Fibroblast of mammary gland (primary cell): Measurements from ENCODE around the gene ARID1B.

ENCODE experiments used
- DNase-seq: peaks from one replicate; pipeline ENCODE4 v3.0.0-alpha.2; 2010; ENCODE audit warnings: low read depth
- H3K4me3 ChIP-seq: 2 replicates; pipeline ENCODE4 v1.5.1; 2011; ENCODE audit warnings: low read depth, mild to moderate bottlenecking, low read length, moderate library complexity; ENCODE audit not compliant: control insufficient read depth
- TF ChIP-seq, protein P1 (sequence below): conservative IDR thresholded peaks from 2 replicates; pipeline ENCODE4 v1.5.1; 2011; ENCODE audit warnings: low read depth, low read length, inconsistent platforms; ENCODE audit not compliant: control insufficient read depth, insufficient read depth

Gene ARID1B

DNA sequence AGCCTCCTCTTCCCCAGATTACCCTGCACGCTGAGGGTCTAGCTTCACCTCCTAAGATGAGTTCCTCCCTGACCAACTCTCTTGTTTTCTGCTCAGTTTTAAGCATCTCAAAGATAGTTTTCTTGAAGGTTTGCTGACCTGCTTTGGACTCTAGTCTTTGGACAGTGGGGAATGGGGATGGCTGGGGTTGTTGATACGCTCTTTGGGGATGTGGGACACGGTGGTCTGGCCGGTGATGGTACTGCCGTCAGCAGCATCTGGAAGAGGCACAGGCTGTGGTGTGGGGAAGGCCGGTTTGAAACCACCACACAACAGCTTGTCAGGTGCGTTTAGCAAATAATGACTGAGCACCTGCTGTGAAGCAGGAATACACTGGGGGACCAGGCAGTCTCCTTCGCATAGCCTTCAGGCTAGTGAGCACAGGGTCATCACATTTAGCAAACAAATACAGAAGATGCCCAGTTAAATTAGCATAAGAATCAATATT lies 452.0 kb downstream of the ARID1B start:
- no peak for DNase-seq
- H3K4me3 ChIP-seq, result no peak overlapping the region
- TF ChIP-seq, protein P1, sequence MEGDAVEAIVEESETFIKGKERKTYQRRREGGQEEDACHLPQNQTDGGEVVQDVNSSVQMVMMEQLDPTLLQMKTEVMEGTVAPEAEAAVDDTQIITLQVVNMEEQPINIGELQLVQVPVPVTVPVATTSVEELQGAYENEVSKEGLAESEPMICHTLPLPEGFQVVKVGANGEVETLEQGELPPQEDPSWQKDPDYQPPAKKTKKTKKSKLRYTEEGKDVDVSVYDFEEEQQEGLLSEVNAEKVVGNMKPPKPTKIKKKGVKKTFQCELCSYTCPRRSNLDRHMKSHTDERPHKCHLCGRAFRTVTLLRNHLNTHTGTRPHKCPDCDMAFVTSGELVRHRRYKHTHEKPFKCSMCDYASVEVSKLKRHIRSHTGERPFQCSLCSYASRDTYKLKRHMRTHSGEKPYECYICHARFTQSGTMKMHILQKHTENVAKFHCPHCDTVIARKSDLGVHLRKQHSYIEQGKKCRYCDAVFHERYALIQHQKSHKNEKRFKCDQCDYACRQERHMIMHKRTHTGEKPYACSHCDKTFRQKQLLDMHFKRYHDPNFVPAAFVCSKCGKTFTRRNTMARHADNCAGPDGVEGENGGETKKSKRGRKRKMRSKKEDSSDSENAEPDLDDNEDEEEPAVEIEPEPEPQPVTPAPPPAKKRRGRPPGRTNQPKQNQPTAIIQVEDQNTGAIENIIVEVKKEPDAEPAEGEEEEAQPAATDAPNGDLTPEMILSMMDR, result no peak

DNA sequence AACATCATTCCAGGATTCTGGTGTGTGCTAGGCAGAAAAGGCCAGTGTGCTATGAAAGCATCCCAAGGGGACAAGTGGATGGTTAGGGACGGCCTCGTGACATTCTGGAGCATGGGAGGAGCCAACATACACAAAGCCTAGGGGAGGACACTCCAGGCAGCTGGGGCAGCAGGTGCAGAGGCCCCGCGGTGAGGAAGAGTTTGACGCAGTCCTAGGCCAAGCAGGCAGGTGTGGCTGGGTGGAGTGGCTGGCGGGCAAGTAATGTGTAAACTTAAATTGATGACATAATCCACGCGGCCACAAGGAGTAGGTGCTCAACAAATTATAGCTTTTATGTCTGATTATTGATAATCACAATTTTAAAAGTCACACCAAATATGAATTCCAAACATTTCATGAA lies 452.5 kb downstream of the ARID1B start:
- TF ChIP-seq, protein P1, result no peak
- no peak overlapping the region for H3K4me3 ChIP-seq
- no peak for DNase-seq

DNA sequence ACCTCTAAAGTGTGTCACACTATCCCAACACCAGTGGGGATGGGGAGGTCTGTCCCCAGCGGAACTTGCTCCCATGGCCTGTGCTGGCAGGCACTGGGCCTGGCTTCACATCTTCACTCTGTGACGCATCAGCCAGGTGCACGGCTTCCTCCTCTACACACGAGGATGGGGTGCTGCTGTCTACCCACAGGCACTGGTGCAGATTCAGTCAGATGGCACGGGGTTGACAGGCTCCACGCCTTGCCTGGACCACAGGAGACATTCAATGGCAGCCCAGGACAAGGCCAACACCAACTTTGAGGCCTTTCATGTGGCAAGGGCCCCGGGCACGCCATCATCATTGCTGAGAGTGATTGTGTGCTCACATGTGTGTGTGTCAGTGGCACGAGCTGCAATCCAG lies 453.7 kb downstream of the ARID1B start:
- TF ChIP-seq, protein P1, result no peak
- DNase-seq, result no peak
- no peak overlapping the region for H3K4me3 ChIP-seq

DNA sequence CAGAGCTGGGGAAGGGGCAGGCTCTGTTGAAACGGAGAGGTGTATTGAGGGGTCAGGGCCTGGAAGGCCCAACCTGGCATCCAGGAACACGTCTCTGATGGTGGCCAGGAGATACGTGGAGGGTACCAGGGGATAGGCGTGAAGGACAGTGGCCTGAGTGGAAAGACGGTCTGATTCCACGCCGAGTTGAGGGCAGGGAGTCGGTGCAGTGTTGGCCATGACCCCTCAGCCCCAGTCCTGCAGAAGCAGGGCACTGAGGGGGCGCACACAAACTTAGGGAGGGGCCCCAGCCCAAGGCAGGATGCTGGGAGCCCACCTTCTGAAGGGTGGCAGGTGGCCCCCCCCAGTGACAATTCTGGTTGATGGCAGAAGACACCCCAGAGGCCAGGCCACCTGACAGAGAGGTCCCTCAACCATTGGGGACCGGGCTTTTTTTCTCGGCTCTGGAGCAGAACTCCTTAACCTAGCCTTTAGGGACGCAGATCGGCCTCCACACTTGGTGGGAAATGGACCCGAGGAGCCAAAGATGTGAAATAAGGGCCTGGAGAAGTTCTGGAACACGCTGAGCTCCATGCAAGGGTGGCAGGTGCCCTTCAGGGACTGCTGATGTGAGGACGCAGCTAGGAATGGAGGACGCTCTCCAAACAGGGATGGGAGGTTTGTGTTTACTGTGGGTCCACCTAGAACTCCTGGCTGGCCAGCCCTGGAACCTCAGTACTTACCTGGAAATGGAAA lies 455.1 kb downstream of the ARID1B start:
- TF ChIP-seq, protein P1, result no peak
- no peak overlapping the region for H3K4me3 ChIP-seq
- no peak for DNase-seq

GRCh38 chr6:157233156-157233555 lies 456.0 kb downstream of the ARID1B start:
- DNase-seq, result no peak
- TF ChIP-seq, protein P1, result no peak
- H3K4me3 ChIP-seq, result no peak overlapping the region

DNA sequence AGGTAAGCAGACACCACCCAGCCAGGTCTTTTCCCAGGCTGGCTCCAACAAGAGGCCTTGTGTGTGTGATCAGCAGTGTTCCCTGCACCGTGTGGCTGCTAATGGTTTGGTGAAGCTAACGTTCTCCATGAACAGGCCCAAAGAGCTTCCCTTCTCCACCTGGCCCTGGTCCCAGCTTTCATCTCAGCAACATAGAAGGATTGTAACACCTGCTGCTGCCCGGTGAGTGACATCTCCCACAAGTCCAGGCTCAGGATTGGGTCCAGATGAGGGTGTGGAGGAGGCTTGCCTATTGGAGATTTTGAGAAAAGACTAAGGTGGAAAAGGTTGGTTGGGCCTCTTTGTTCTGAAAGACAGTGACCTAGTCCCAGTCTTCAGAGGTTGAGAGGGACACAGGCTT lies 456.5 kb downstream of the ARID1B start:
- TF ChIP-seq, protein P1, result no peak
- no peak for DNase-seq
- H3K4me3 ChIP-seq, result no peak overlapping the region
